Neutrophil (primary cell): Measurements from ENCODE around the gene TRPM8.
"Not testable (repeated sequence)": the region's sequence is repeated elsewhere in the genome, so short reads cannot be mapped to it uniquely, and the experiment has no call there.

ENCODE experiments used
- H3K27ac ChIP-seq: fragments of 200-600 bp; sonication (generic); 2 replicates; pipeline ENCODE4 v1.5.1; 2016; ENCODE audit warnings: mild to moderate bottlenecking, moderate library complexity
- H3K27me3 ChIP-seq: fragments of 200-600 bp; sonication (generic); 2 replicates; pipeline ENCODE4 v1.6.0; 2016; ENCODE audit warnings: mild to moderate bottlenecking
- H3K36me3 ChIP-seq: fragments of 200-600 bp; sonication (generic); 2 replicates; pipeline ENCODE4 v1.5.1; 2017
- H3K4me1 ChIP-seq, 2 experiments: fragments of 200-600 bp in 1 of 2; sonication (generic) in 1 of 2; 1 replicate in 1 of 2; 2 replicates in 1 of 2; pipeline versions ENCODE4 v1.5.1 to v1.6.1; 2013 to 2016; ENCODE audit warnings: low read depth in 1 of 2, low read length in 1 of 2, mild to moderate bottlenecking in 1 of 2, moderate library complexity in 1 of 2; ENCODE audit not compliant: control insufficient read depth in 1 of 2, insufficient read depth in 1 of 2
- H3K4me3 ChIP-seq, 2 experiments: fragments of 200-600 bp in 1 of 2; sonication (generic) in 1 of 2; 1 replicate in 1 of 2; 2 replicates in 1 of 2; pipeline ENCODE4 v1.5.1; 2013 to 2016; ENCODE audit warnings: low read depth in 1 of 2, low read length in 1 of 2, mild to moderate bottlenecking in 1 of 2, moderate library complexity in 1 of 2
- H3K9me3 ChIP-seq: fragments of 200-600 bp; sonication (generic); 2 replicates; pipeline ENCODE4 v1.5.1; 2016
- TF ChIP-seq, protein P1 (sequence below): fragments of 200-600 bp; sonication (generic); IDR thresholded peaks from 2 replicates; pipeline ENCODE4 v1.5.1; 2016; ENCODE audit warnings: antibody characterized with exemption

TRPM8 gene

DNA sequence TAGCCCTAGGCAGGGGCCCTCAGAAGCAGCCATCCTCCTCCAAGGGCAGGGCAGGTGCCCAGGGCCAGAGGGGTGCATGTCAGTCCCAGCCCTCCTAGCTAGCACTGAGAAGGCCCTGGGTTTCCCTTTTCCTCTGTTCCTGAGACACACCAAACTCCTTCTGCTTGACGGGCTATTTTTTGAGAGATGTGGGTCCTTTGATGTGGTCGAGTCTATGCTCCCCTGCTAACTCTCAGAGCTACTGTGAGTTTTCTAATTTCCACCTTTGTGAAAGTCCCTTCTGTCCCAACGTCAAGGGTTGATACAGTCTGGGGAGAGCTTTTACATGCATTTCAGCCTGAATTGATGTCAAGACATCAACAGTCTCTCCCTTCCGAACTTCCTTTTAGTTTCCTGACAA is 51.4 kb downstream of the TRPM8 start:
- H3K4me1 ChIP-seq, result no peaks in the 10 kb centered on the region
- H3K4me3 ChIP-seq, result no peak overlapping the region
- H3K27ac ChIP-seq, result no peak overlapping the region
- TF ChIP-seq, protein P1, sequence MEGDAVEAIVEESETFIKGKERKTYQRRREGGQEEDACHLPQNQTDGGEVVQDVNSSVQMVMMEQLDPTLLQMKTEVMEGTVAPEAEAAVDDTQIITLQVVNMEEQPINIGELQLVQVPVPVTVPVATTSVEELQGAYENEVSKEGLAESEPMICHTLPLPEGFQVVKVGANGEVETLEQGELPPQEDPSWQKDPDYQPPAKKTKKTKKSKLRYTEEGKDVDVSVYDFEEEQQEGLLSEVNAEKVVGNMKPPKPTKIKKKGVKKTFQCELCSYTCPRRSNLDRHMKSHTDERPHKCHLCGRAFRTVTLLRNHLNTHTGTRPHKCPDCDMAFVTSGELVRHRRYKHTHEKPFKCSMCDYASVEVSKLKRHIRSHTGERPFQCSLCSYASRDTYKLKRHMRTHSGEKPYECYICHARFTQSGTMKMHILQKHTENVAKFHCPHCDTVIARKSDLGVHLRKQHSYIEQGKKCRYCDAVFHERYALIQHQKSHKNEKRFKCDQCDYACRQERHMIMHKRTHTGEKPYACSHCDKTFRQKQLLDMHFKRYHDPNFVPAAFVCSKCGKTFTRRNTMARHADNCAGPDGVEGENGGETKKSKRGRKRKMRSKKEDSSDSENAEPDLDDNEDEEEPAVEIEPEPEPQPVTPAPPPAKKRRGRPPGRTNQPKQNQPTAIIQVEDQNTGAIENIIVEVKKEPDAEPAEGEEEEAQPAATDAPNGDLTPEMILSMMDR, result no peak
- no peaks in the 10 kb centered on the region for H3K36me3 ChIP-seq
- no peaks in the 10 kb centered on the region for H3K9me3 ChIP-seq
- no peaks in the 10 kb centered on the region for H3K27me3 ChIP-seq

DNA sequence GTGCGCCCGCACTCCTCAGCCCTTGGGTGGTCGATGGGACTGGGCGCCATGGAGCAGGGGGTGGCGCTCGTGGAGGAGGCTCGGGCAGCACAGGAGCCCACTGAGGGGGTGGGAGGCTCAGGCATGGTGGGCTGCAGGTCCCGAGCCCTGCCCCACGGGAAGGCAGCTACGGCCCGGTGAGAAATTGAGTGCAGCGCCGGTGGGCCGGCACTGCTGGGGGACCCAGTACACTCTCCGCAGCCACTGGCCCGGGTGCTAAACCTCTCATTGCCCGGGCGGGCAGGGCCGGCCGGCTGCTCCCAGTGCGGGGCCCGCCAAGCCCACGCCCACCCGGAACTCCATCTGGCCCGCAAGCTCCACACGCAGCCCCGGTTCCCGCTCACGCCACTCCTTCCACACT is 55.3 kb downstream of the TRPM8 start:
- H3K36me3 ChIP-seq, H3K27ac ChIP-seq, H3K4me3 ChIP-seq, H3K27me3 ChIP-seq, H3K4me1 ChIP-seq, H3K9me3 ChIP-seq: not testable (repeated sequence)

DNA sequence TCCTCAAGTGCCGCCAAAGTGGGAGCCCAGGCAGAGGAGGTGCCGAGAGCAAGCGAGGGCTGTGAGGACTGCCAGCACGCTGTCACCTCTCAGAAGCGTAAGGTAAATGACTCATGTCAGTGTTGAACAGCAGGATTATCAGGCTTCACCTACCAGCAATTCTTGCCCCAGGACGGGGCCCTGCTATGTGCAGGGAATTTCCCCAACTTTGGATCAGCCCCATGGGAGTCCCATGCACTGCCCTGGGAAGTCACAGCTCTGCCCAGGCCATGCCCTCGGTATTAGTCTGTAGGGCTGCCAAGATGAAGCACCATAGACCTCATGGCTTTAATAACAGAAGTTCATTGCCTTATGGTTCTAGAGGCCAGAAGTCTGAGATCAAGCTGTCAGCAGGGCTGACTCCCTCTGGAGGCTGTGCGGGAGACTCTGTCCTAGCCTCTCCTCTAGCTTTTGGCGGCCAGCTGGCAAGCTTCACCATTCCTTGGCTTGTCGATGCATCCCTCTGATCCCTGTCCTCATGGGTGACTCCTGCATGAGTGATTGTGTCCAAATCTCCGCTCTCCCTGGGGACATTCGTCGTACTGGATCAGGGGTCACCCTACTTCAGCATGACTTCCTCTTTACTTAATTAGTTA is 55.9 kb downstream of the TRPM8 start:
- Histone ChIP-seq H3K4me3 (no peak overlapping the region), H3K27me3 (peaks cover 8% of the 10 kb centered on the region), H3K27ac (no peak overlapping the region), H3K9me3 (no peaks in the 10 kb centered on the region), H3K36me3 (no peaks in the 10 kb centered on the region), H3K4me1 (no peaks in the 10 kb centered on the region)
- TF ChIP-seq, protein P1, result no peak

DNA sequence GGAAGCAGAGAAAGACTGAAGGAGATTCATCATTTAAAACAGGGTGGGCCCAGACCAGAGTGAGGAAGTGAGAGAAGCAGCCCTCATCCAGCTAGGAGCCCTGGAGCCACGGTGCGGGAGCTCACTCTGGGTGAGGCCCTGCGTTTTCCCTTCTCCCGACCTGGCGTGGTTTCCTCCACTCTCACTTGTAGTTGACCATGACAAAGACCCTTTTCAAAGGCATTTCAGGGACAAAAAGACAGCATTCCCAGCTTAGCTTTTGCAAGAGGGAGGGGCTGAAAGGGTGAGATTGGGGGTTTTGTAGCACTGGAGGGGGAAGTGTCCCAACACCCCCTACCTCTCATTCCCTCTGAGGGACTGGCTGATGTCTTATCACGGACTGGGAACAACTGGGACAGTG is 56.6 kb downstream of the TRPM8 start:
- H3K27me3 ChIP-seq, result peaks cover 13% of the 10 kb centered on the region
- no peaks in the 10 kb centered on the region for H3K36me3 ChIP-seq
- TF ChIP-seq, protein P1, result no peak
- no peak overlapping the region for H3K4me3 ChIP-seq
- H3K4me1 ChIP-seq, result no peaks in the 10 kb centered on the region
- no peaks in the 10 kb centered on the region for H3K9me3 ChIP-seq
- H3K27ac ChIP-seq, result no peak overlapping the region

DNA sequence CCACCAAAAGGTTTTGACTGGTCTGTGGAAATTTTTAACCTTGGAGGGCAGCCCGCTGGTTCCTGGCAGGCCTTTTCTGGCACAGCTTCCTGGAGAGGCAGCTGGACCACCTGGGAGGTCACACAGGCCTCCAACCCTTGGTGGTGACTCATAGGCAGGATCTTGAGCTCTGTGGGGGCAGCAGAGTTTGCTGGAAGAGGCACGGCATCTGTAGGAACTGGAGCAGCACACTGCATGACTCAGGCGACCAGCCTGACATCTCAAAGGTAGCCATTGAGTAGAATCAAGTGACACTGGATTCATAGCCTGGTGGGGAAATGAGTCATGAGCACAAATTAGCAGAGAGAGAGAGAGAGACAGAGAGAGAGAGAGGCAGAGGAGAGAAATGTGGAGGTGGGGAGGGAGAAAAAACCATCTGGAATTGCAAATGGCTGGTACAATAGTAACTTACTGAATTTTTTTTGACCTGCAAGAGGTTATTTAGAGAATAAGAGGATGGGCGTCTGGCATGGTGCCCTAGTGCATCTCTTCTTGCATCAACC is 57.4 kb downstream of the TRPM8 start:
- TF ChIP-seq, protein P1, result no peak
- H3K9me3 ChIP-seq, result no peaks in the 10 kb centered on the region
- H3K27ac ChIP-seq, result no peak overlapping the region
- no peaks in the 10 kb centered on the region for H3K4me1 ChIP-seq
- no peaks in the 10 kb centered on the region for H3K36me3 ChIP-seq
- H3K4me3 ChIP-seq, result no peak overlapping the region
- H3K27me3 ChIP-seq, result peaks cover 19% of the 10 kb centered on the region

DNA sequence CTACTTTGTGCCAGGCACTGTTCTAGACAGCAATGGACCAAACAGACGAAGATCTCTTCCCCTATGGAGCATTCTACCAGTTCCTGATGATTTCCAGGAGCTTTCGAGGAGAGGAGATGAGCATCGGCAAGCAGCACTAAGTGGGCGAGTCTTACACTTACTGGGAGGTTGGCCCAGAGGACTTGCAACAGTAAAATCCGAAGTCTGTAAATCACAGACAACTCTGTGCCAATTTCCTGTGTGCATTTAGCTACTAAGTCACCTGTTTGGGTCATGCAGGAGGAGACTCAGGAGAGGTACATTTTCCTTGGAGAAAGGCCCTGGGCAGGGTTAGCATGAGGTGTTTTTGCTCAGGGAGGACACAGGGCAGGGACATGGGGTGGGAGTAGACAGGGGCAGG is 58.9 kb downstream of the TRPM8 start:
- H3K36me3 ChIP-seq, result no peaks in the 10 kb centered on the region
- TF ChIP-seq, protein P1, result no peak
- H3K4me1 ChIP-seq, result no peaks in the 10 kb centered on the region
- H3K27ac ChIP-seq, result no peak overlapping the region
- H3K27me3 ChIP-seq, result peaks cover 19% of the 10 kb centered on the region
- no peaks in the 10 kb centered on the region for H3K9me3 ChIP-seq
- H3K4me3 ChIP-seq, result no peak overlapping the region
